Osteoblast (primary cell): ENCODE measurements around the gene RAD9B. TPM values are rescaled to one million over a fixed set of nuclear protein-coding genes. Genes with fewer than 3 reads are reported as not detected.
"Not testable (repeated sequence)": the region's sequence is repeated elsewhere in the genome, so short reads cannot be mapped to it uniquely, and the experiment has no call there.

Experiments used
- DNase-seq: peaks from one replicate; pipeline ENCODE4 v3.0.0; 2011; ENCODE audit warnings: low spot score, mixed read lengths; ENCODE audit not compliant: insufficient read length; ENCODE audit errors: missing footprints
- H2AFZ ChIP-seq: 2 replicates; pipeline ENCODE4 v1.6.0; 2011; ENCODE audit warnings: mild to moderate bottlenecking, low read length
- H3K27ac ChIP-seq: 2 replicates; pipeline ENCODE4 v1.5.1; 2011; ENCODE audit warnings: mild to moderate bottlenecking, low read depth, low read length, moderate library complexity
- H3K27me3 ChIP-seq: 2 replicates; pipeline ENCODE4 v1.6.0; 2012; ENCODE audit warnings: mild to moderate bottlenecking, control low read depth, inconsistent platforms, low read length, moderate library complexity; ENCODE audit not compliant: insufficient read depth
- H3K36me3 ChIP-seq: 2 replicates; pipeline ENCODE4 v1.5.1; 2011; ENCODE audit warnings: mild to moderate bottlenecking, low read length, control low read depth, moderate library complexity; ENCODE audit not compliant: insufficient read depth
- H3K4me1 ChIP-seq: 2 replicates; pipeline ENCODE4 v1.5.1; 2011; ENCODE audit warnings: mild to moderate bottlenecking, low read length, control low read depth, moderate library complexity; ENCODE audit not compliant: insufficient read depth
- H3K4me2 ChIP-seq: 2 replicates; pipeline ENCODE4 v1.6.0; 2011; ENCODE audit warnings: mild to moderate bottlenecking, low read length; ENCODE audit not compliant: insufficient read depth
- H3K4me3 ChIP-seq: fragments of 200-600 bp; sonication (generic); 3 replicates; pipeline ENCODE4 v1.5.1; 2012; ENCODE audit warnings: mild to moderate bottlenecking, low read length, inconsistent platforms; ENCODE audit not compliant: insufficient read depth
- H3K79me2 ChIP-seq: 2 replicates; pipeline ENCODE4 v1.6.0; 2012; ENCODE audit warnings: mild to moderate bottlenecking, low read length, control low read depth, inconsistent platforms; ENCODE audit not compliant: insufficient read depth
- H3K9me3 ChIP-seq: 2 replicates; pipeline ENCODE4 v1.5.1; 2011; ENCODE audit warnings: low read depth, low read length, control low read depth
- H4K20me1 ChIP-seq: 2 replicates; pipeline ENCODE4 v1.6.0; 2012; ENCODE audit warnings: mild to moderate bottlenecking, low read length, control low read depth; ENCODE audit not compliant: insufficient read depth
- total RNA-seq: library from RNA; depleted of rRNA; stranded (reverse); fragments of >200 nt; gene quantifications from 2 replicates; pipeline ENCODE4 v1.2.3, GENCODE V29; 2012
- TF ChIP-seq, protein P1 (sequence below): IDR thresholded peaks from 2 replicates; pipeline ENCODE4 v1.5.1; 2011; ENCODE audit warnings: mild to moderate bottlenecking, low read depth, low read length, moderate library complexity; ENCODE audit errors: extremely low read depth

RAD9B gene
- total RNA-seq = 0.36 and 0.59 TPM in 2 replicates

DNA sequence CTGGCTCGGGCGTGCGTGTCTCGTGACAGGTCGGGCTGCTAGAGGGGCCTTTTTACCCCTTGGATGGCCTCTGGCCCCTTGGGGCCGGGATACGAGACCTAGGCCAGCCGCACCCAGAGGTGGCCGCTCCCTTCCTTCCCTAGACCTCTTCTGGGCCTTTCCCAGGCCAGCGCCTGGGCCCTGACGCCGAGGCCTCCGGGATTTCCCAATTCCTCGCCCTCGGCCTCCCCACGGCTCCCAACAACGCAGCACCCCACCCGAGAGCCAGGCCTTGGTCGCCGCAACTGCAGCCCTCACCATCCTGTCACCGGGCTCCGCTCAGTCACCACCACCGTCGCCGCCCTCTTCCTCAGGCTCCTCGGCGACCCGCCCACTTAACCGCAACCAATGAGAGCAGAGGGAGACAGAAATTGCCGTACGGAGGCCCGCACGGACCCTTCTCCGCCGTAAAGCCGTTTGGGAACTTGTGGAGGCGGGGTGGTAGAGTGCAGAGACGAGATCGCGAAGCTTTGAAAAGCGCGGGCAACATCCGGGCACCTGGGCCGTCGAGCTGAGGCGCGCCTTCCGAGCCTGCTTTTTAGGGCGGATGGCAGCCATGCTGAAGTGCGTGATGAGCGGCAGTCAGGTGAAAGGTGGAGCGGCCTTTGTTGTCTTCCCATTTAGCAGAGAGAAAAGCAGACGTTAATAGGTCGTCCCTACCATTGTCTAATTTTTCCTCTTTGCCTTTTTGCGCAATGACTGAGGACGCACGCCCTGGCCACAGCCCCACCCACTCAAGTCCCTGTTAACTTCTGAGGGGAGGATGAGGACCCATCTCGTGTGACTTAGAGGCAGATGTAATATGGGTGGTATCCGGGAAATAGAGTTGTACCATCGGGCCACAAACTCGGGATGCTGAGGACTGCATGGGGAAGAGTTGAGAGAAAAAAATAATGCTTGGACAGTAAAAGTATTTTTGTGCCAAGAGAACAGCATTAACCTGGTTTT, at the start of gene RAD9B, which contains the start of gene VPS29:
RAD9B (plus strand) TSS at position 580 of the 987 bp plus-strand sequence; CDS start at position 587, 7 bp downstream.
VPS29 (minus strand) TSS at position 360 of the 987 bp plus-strand sequence; CDS start at position 300, 60 bp downstream.
- peaks cover 15% of the 10 kb centered on the region for H3K36me3 ChIP-seq

DNA sequence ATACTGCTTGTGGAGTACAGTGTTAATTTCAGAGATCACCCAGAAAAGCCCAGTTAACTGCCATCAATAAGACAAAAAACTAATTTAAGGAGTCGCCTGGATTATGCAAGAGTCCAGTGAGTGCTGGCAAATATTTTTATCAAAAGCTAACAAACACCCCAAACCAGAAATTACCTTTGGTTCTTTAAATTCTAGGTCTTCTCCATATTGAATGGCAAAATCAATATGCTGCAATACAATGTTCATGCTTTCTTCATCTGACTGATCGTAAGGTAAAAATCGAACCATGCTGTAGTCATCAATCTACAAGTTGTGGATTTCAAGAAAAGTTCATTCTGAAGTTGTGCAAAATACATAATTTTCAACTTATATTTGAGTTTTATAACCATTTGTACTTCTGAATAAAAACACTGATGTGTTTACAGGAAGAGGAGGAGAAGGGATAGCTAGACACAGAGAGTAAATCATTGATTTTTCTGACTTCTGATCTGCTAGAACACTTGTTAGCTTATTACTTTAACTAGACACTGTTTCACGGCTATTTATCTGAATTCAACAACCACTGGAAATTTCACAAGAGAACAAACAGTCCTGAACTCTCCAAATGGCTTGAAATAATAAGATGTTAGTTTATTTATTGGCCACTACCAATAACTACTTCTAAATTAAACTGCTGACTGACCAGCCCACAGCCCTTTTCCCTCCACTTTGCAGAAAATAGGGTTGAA, 48.4 kb upstream of the RAD9B start:
- no peaks in the 10 kb centered on the region for H3K9me3 ChIP-seq
- peaks cover 9% of the 10 kb centered on the region for H3K4me1 ChIP-seq
- no peak for DNase-seq
- H3K4me2 ChIP-seq = no peak overlapping the region
- H3K27ac ChIP-seq = no peak overlapping the region
- H3K36me3 ChIP-seq = peaks cover 12% of the 10 kb centered on the region
- peaks cover 15% of the 10 kb centered on the region for H3K79me2 ChIP-seq
- H4K20me1 ChIP-seq = no peaks in the 10 kb centered on the region
- no peak overlapping the region for H2AFZ ChIP-seq
- no peaks in the 10 kb centered on the region for H3K27me3 ChIP-seq
- no peak overlapping the region for H3K4me3 ChIP-seq
- TF ChIP-seq, protein P1, sequence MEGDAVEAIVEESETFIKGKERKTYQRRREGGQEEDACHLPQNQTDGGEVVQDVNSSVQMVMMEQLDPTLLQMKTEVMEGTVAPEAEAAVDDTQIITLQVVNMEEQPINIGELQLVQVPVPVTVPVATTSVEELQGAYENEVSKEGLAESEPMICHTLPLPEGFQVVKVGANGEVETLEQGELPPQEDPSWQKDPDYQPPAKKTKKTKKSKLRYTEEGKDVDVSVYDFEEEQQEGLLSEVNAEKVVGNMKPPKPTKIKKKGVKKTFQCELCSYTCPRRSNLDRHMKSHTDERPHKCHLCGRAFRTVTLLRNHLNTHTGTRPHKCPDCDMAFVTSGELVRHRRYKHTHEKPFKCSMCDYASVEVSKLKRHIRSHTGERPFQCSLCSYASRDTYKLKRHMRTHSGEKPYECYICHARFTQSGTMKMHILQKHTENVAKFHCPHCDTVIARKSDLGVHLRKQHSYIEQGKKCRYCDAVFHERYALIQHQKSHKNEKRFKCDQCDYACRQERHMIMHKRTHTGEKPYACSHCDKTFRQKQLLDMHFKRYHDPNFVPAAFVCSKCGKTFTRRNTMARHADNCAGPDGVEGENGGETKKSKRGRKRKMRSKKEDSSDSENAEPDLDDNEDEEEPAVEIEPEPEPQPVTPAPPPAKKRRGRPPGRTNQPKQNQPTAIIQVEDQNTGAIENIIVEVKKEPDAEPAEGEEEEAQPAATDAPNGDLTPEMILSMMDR = no peak

More for the DNA sequence above, at the start of gene RAD9B, which contains the start of gene VPS29:
- Histone ChIP-seq H3K4me3 (peak within 1 kb of the TSS; percentile 81), H3K9me3 (no peaks in the 10 kb centered on the region), H3K79me2 (peaks cover 47% of the 10 kb centered on the region), H3K27me3 (no peaks in the 10 kb centered on the region), H3K4me2 (peak within 1 kb of the TSS; percentile 83), H3K4me1 (peaks cover 30% of the 10 kb centered on the region), H4K20me1 (no peaks in the 10 kb centered on the region), H2AFZ (peak within 1 kb of the TSS; percentile 96), H3K27ac (peak within 1 kb of the TSS; percentile 78)
- TF ChIP-seq, protein P1 = no peak
- DNase-seq = peak; percentile 97

- H3K27me3 ChIP-seq = no peaks in the 10 kb centered on the region
- H2AFZ ChIP-seq = no peak overlapping the region
- DNase-seq = no peak
- no peak overlapping the region for H3K4me2 ChIP-seq
- H3K79me2 ChIP-seq = no peaks in the 10 kb centered on the region
- no peak overlapping the region for H3K27ac ChIP-seq
- no peaks in the 10 kb centered on the region for H3K4me1 ChIP-seq
- peaks cover 13% of the 10 kb centered on the region for H3K36me3 ChIP-seq
- TF ChIP-seq, protein P1 = no peak
- no peaks in the 10 kb centered on the region for H4K20me1 ChIP-seq
- H3K4me3 ChIP-seq = no peak overlapping the region
- no peaks in the 10 kb centered on the region for H3K9me3 ChIP-seq
Measured at GRCh38 chr12:110458756-110459155, 43.4 kb upstream of the RAD9B start.

DNA sequence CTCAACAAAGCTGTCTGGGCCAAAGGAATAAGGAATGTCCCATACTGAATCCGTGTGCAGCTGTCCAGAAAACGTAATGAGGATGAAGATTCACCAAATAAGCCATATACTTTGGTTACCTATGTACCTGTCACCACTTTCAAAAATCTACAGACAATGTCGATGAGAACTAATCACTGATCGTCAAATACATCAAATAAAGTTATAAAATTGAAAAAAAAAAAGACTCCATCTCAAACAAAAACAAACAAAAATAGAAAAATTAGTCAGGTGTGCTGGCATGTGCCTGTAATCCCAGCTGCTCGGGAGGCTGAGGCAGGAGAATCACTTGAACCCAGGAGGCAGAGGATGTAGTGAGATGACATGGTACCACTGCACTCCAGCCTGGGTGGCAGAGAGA, 40.9 kb upstream of the RAD9B start:
- H2AFZ ChIP-seq, H3K27ac ChIP-seq, H3K4me2 ChIP-seq, H3K9me3 ChIP-seq, H3K79me2 ChIP-seq, H4K20me1 ChIP-seq, H3K4me1 ChIP-seq, H3K4me3 ChIP-seq, DNase-seq, H3K27me3 ChIP-seq: not testable (repeated sequence)
- H3K36me3 ChIP-seq = peaks cover 17% of the 10 kb centered on the region
